HTERT RPE-1 (cell line): ENCODE data around the gene MZT2A.
"Not testable (repeated sequence)": the region's sequence is repeated elsewhere in the genome, so short reads cannot be mapped to it uniquely, and the experiment has no call there.

Experiments used
- in situ Hi-C: fragments of 300-500 bp; cut with MboI; formaldehyde crosslinking; loops from 4 replicates; pipeline ENCODE4 v1.14.3; 2020; ENCODE audit warnings: low sequenced_read_pairs

Gene MZT2A

GRCh38 chr2:131521524-131521923 is 29.3 kb upstream of the MZT2A start:
- in situ Hi-C loops: not testable (repeated sequence)

GRCh38 chr2:131520526-131520925 is 28.3 kb upstream of the MZT2A start:
- in situ Hi-C loops: no loop called here

- in situ Hi-C loops: not testable (repeated sequence)
Measured at GRCh38 chr2:131519871-131520470, 27.8 kb upstream of the MZT2A start.

- in situ Hi-C loops: no loop called here
Measured at GRCh38 chr2:131519466-131519865, 27.3 kb upstream of the MZT2A start.

- in situ Hi-C loops: not testable (repeated sequence)
Measured at GRCh38 chr2:131518531-131518930, 26.3 kb upstream of the MZT2A start.

- in situ Hi-C loops: not testable (repeated sequence)
Measured at GRCh38 chr2:131517856-131518255, 25.7 kb upstream of the MZT2A start.

GRCh38 chr2:131517106-131517831 is 25.1 kb upstream of the MZT2A start:
- in situ Hi-C loops: no loop called here

GRCh38 chr2:131516621-131517020 is 24.4 kb upstream of the MZT2A start:
- in situ Hi-C loops: not testable (repeated sequence)

- in situ Hi-C loops: no loop called here
Measured at GRCh38 chr2:131516011-131516410, 23.8 kb upstream of the MZT2A start.

- in situ Hi-C loops: not testable (repeated sequence)
Measured at GRCh38 chr2:131515235-131515634, 23.0 kb upstream of the MZT2A start.

GRCh38 chr2:131514408-131515166 is 22.4 kb upstream of the MZT2A start:
- in situ Hi-C loops: not testable (repeated sequence)

- in situ Hi-C loops: not testable (repeated sequence)
Measured at GRCh38 chr2:131511969-131512870, 20.0 kb upstream of the MZT2A start.

GRCh38 chr2:131511291-131511968 is 19.2 kb upstream of the MZT2A start:
- in situ Hi-C loops: not testable (repeated sequence)

GRCh38 chr2:131509615-131510014 is 17.4 kb upstream of the MZT2A start:
- in situ Hi-C loops: no loop called here

- in situ Hi-C loops: not testable (repeated sequence)
Measured at GRCh38 chr2:131504082-131504750, 12.0 kb upstream of the MZT2A start.

GRCh38 chr2:131503587-131503986 is 11.4 kb upstream of the MZT2A start:
- in situ Hi-C loops: not testable (repeated sequence)

GRCh38 chr2:131498321-131498973 is 6.2 kb upstream of the MZT2A start:
- in situ Hi-C loops: not testable (repeated sequence)

GRCh38 chr2:131495506-131495905 is 3.3 kb upstream of the MZT2A start:
- in situ Hi-C loops: not testable (repeated sequence)
